Adrenal gland (tissue), 5 donors: ENCODE measurements around the gene TRAT1.

Source experiments
- CTCF ChIP-seq, 6 experiments: fragments of 450-650 bp in 4 of 6; fragments of 200-600 bp in 2 of 6; sonication (generic) in 1 of 6; IDR thresholded peaks; 1 replicate in 5 of 6; 2 replicates in 1 of 6; pipeline versions ENCODE4 v1.5.1 to v1.8.0; 2016 to 2021; ENCODE audit warnings: antibody characterized with exemption in 6 of 6, mild to moderate bottlenecking in 2 of 6, moderate library complexity in 1 of 6
- POLR2A ChIP-seq, 2 donors: fragments of 450-650 bp; IDR thresholded peaks; one replicate each; pipeline ENCODE4 v1.6.1; 2017; ENCODE audit warnings: antibody characterized with exemption in 2 of 2, mild to moderate bottlenecking in 2 of 2, moderate library complexity in 1 of 2
- donor health status: DM: no; HTN: no; CAD: no.

- TF ChIP-seq CTCF (IDR thresholded peaks at IDR 0.05) (no peak), POLR2A (IDR thresholded peaks at IDR 0.05) (no peak)
These were observed 55.3 kb downstream of the TRAT1 start for GRCh38 chr3:108877901-108878300.
